Right atrium auricular region (tissue), 2 donors: ENCODE results near the gene ARHGEF7. TPM values are rescaled to one million over a fixed set of nuclear protein-coding genes. Genes with fewer than 3 reads are reported as not detected.

Source experiments
- DNase-seq: peaks from one replicate; pipeline ENCODE4 v3.0.0-alpha.2; 2019; ENCODE audit warnings: low spot score
- H3K27ac ChIP-seq, 2 donors: fragments of 200-600 bp; sonication (generic); 1 replicate in 1 of 2; 2 replicates in 1 of 2; pipeline ENCODE4 v1.5.1; 2016 to 2019
- H3K27me3 ChIP-seq, 2 donors: fragments of 200-600 bp; sonication (generic); one replicate each; pipeline versions ENCODE4 v1.5.1 to v1.6.0; 2017 to 2019
- H3K36me3 ChIP-seq: fragments of 200-600 bp; sonication (generic); one replicate; pipeline ENCODE4 v1.5.1; 2016
- H3K4me1 ChIP-seq, 2 donors: fragments of 200-600 bp; sonication (generic); one replicate each; pipeline versions ENCODE4 v1.5.1 to v1.6.0; 2017 to 2019
- H3K4me3 ChIP-seq, 2 donors: fragments of 200-600 bp; sonication (generic); 1 replicate in 1 of 2; 2 replicates in 1 of 2; pipeline ENCODE4 v1.5.1; 2017 to 2019; ENCODE audit warnings: mild to moderate bottlenecking in 1 of 2, moderate library complexity in 1 of 2
- H3K9me3 ChIP-seq, 2 donors: fragments of 200-600 bp; sonication (generic); one replicate each; pipeline ENCODE4 v1.5.1; 2019
- total RNA-seq, 2 donors: library from RNA; depleted of rRNA; stranded (reverse); fragments of >200 nt; gene quantifications; one replicate each; pipeline ENCODE4 v1.1.0, GENCODE V29; 2016
- TF ChIP-seq, protein P1 (sequence below), 2 donors: fragments of 200-600 bp; sonication (generic); IDR thresholded peaks; one replicate each; pipeline ENCODE4 v1.5.1; 2019; ENCODE audit warnings: antibody characterized with exemption in 2 of 2

ARHGEF7 gene
- total RNA-seq, 2 donors from 2014 or later, result 27.8 to 36.9 TPM

DNA sequence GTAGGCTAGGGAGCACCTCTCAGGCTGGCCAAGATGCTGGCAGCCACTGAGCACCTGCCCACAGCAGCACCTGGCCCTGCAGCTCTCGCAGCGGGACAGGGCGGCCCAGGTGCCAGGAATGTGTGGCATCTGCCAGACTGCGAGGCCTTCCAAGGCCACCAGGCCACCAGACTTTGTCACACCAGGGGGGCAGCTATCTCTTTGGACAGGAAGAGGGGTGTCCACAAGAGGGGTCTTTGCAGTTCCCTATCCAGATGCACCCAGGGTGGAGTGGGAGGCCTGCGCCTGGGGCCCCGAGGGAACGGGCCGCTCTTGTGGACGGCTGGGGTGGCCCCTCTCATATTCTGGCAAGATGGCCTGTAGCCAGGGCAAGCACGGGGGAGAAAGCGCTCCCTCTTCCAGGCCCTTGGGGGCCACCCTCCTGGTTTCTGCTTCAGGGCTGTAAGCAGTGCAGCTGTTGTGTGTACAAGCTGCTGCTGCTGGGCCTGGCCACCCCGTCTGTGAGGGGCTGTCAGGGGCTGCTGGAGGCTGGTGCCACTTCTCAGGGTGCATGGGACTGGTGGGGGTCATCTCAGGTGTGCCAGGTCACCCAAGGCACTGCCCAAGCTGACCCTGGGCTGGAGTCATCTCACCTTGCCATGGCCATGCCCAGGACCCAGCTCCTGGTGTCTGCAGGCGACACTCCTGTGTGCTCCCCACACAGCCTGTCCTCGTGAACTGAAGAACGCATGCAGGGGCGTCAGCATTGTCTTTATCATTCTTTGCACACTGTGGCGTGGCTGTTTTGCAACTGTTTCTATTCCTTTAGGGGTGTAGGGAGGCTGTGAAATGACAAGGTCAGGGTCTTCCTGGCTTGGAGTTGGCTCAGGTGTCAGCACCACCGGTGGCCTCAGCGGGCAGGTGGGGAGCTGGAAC, 207.1 kb downstream of the ARHGEF7 start:
- Histone ChIP-seq H3K27me3 (no peaks in the 10 kb centered on the region), H3K27ac (no peak overlapping the region), H3K9me3 (no peaks in the 10 kb centered on the region), H3K4me1 (no peaks in the 10 kb centered on the region), H3K4me3 (no peak overlapping the region), H3K36me3 (no peaks in the 10 kb centered on the region)
- DNase-seq, result no peak
- TF ChIP-seq, protein P1, sequence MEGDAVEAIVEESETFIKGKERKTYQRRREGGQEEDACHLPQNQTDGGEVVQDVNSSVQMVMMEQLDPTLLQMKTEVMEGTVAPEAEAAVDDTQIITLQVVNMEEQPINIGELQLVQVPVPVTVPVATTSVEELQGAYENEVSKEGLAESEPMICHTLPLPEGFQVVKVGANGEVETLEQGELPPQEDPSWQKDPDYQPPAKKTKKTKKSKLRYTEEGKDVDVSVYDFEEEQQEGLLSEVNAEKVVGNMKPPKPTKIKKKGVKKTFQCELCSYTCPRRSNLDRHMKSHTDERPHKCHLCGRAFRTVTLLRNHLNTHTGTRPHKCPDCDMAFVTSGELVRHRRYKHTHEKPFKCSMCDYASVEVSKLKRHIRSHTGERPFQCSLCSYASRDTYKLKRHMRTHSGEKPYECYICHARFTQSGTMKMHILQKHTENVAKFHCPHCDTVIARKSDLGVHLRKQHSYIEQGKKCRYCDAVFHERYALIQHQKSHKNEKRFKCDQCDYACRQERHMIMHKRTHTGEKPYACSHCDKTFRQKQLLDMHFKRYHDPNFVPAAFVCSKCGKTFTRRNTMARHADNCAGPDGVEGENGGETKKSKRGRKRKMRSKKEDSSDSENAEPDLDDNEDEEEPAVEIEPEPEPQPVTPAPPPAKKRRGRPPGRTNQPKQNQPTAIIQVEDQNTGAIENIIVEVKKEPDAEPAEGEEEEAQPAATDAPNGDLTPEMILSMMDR (IDR thresholded peaks at IDR 0.05), result no peak

DNA sequence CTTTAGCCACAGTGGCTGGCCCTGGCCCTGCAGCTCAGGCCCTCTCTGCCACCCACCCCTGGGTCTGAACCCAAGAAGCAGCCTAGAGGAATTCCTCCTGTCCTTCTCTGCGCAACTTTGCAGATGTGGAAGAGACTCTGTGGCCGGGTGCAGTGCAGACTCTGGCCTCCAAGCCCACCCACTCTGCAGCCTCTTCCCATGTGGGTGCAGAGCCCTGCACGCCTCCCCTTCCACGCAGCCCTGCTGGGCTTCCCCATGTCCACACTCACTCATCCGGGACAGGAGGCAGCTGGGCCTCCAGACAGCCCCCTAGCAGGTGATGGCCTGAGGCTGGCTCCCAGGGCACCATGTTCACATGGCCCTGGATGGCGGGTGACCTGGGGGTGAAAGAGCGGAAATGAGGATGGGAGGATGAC, 207.8 kb downstream of the ARHGEF7 start:
- no peak for DNase-seq
- no peak overlapping the region for H3K27ac ChIP-seq
- TF ChIP-seq, protein P1 (IDR thresholded peaks at IDR 0.05), result no peak

DNA sequence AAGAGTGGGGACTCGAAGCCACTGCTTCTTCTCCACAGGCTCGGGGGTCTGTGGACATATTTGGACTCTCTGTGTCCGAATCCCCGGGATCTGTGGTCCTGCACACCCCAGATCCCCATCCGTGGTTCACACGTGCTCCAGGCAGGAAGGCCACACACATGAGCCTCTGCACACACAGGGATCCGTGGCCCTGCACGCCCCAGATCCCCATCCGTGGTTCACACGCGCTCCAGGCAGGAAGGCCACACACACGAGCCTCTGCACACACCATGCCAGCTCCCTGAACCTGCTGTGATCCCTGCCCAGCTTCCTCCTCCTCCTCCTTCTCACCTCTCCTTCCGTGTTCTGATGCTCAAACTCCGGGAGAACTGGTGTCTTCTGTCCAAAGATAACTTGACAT, 208.4 kb downstream of the ARHGEF7 start:
- H3K27ac ChIP-seq, result no peak overlapping the region
- H3K9me3 ChIP-seq, result no peaks in the 10 kb centered on the region
- H3K4me1 ChIP-seq, result no peaks in the 10 kb centered on the region
- H3K4me3 ChIP-seq, result no peak overlapping the region
- TF ChIP-seq, protein P1 (IDR thresholded peaks at IDR 0.05), result no peak
- H3K36me3 ChIP-seq, result no peaks in the 10 kb centered on the region
- DNase-seq, result no peak
- H3K27me3 ChIP-seq, result no peaks in the 10 kb centered on the region

More for the DNA sequence above, 207.8 kb downstream of the ARHGEF7 start:
- H3K4me1 ChIP-seq, result no peaks in the 10 kb centered on the region
- H3K36me3 ChIP-seq, result no peaks in the 10 kb centered on the region
- no peaks in the 10 kb centered on the region for H3K9me3 ChIP-seq
- no peaks in the 10 kb centered on the region for H3K27me3 ChIP-seq
- H3K4me3 ChIP-seq, result no peak overlapping the region

DNA sequence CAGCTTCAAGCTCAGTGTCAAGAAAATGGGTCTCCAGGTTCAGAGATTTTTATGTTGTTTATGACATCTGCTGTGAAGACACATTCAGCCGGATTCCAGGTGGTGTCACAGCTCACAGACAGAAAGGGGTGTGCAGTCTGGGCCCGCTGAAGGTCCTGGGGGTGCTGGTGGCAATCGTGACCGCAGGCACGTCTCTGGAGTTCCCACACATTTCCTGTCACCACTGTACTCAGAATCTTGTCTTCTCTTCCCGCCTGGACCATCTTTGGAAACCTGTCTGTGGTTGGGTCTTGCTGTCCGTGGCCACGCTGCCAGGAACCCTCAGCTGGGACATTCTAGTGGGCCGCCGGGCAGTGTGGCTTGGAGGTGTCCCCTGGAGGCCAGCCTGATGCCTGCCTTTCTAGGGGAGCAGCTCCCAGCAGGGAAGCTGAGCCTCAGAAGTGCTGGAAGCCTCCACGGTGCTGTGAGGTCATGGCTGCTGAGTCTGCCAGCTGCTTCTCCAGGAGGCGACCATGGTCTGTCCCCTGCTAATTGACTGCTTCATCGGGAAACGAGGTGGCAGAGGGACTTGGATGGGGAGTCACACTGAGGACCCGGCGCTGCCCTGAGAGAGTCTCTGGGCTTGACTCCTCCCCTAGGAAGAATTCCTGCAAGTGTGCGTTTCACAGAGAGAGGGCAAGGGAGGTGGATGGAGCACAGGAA, 209.0 kb downstream of the ARHGEF7 start:
- no peak for DNase-seq
- no peaks in the 10 kb centered on the region for H3K27me3 ChIP-seq
- H3K9me3 ChIP-seq, result no peaks in the 10 kb centered on the region
- TF ChIP-seq, protein P1 (IDR thresholded peaks at IDR 0.05), result no peak
- no peaks in the 10 kb centered on the region for H3K36me3 ChIP-seq
- H3K4me3 ChIP-seq, result no peak overlapping the region
- H3K27ac ChIP-seq, result no peak overlapping the region
- no peaks in the 10 kb centered on the region for H3K4me1 ChIP-seq

DNA sequence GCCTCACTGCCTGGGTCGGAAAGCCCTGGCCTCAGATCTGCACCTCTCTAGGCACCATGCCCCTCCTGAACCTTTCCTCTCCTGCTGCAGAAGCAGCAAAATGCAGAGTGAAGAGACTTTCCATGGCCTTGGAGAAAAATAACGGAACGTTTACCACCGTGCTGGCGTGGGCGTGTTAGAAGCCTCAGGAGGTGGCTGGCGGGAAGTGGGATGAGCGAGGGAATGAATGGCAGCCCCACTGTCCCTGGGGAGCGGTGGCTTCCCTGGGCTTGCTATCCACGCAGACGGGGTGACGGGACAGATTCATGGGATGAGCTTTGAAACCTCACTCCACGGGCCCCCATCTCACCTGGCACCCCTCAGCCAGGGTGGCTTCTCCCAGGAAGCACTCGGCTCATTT, 209.6 kb downstream of the ARHGEF7 start:
- Histone ChIP-seq H3K9me3 (no peaks in the 10 kb centered on the region), H3K27ac (no peak overlapping the region), H3K4me3 (no peak overlapping the region), H3K27me3 (no peaks in the 10 kb centered on the region), H3K4me1 (no peaks in the 10 kb centered on the region), H3K36me3 (no peaks in the 10 kb centered on the region)
- no peak for DNase-seq
- TF ChIP-seq, protein P1 (IDR thresholded peaks at IDR 0.05), result no peak
